ENCODE measurements around the gene PRKAG1.

DNA sequence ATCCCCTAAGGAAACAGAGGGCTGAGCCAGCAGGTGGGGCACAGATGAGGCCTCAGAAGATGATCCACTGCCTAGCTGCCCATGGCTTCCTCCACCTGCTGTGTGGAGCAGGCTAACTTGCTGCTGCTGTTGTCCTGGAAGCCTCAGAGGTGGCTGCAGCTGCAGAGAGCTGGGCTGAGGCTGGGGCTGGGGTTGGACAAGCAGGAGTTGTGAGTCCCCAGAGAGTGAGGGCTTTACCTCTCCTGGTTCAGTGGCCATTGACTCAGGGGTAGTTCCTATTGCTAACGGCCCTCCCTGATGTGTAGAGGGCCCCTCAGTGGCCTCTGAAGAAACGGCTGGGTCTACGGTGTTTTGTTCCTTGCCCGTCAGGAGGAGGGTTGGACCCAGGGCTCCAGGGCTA is 13.7 kb upstream of the PRKAG1 start:
- TF ChIP-seq, protein P1, sequence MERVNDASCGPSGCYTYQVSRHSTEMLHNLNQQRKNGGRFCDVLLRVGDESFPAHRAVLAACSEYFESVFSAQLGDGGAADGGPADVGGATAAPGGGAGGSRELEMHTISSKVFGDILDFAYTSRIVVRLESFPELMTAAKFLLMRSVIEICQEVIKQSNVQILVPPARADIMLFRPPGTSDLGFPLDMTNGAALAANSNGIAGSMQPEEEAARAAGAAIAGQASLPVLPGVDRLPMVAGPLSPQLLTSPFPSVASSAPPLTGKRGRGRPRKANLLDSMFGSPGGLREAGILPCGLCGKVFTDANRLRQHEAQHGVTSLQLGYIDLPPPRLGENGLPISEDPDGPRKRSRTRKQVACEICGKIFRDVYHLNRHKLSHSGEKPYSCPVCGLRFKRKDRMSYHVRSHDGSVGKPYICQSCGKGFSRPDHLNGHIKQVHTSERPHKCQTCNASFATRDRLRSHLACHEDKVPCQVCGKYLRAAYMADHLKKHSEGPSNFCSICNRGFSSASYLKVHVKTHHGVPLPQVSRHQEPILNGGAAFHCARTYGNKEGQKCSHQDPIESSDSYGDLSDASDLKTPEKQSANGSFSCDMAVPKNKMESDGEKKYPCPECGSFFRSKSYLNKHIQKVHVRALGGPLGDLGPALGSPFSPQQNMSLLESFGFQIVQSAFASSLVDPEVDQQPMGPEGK (tag by site-specific recombination; IDR thresholded peaks at IDR 0.05), result no peak
- no peak for TF ChIP-seq SP3 (tag by site-specific recombination; IDR thresholded peaks at IDR 0.05)
- TF ChIP-seq, protein P2, sequence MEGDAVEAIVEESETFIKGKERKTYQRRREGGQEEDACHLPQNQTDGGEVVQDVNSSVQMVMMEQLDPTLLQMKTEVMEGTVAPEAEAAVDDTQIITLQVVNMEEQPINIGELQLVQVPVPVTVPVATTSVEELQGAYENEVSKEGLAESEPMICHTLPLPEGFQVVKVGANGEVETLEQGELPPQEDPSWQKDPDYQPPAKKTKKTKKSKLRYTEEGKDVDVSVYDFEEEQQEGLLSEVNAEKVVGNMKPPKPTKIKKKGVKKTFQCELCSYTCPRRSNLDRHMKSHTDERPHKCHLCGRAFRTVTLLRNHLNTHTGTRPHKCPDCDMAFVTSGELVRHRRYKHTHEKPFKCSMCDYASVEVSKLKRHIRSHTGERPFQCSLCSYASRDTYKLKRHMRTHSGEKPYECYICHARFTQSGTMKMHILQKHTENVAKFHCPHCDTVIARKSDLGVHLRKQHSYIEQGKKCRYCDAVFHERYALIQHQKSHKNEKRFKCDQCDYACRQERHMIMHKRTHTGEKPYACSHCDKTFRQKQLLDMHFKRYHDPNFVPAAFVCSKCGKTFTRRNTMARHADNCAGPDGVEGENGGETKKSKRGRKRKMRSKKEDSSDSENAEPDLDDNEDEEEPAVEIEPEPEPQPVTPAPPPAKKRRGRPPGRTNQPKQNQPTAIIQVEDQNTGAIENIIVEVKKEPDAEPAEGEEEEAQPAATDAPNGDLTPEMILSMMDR (tag by site-specific recombination; IDR thresholded peaks at IDR 0.05), result no peak

Data from HEK293 (cell line).